H1 (cell line): ENCODE data around the gene ITPKC. TPM values are rescaled to one million over a fixed set of nuclear protein-coding genes. Genes with fewer than 3 reads are reported as not detected.

Experiments
- CTCF ChIA-PET: fragments of 300-600 bp; sonication (Branson Sonifier 250); formaldehyde crosslinking; loops from one replicate; lab custom pipeline; 2021; ENCODE audit not compliant: partially characterized antibody; lab: Charles Lee
- POLR2A ChIA-PET: fragments of 300-600 bp; sonication (Branson Sonifier 250); formaldehyde crosslinking; loops from one replicate; lab custom pipeline; 2021; ENCODE audit warnings: inconsistent platforms; ENCODE audit not compliant: partially characterized antibody; lab: Charles Lee
- DNase-seq, 2 experiments: peaks; one replicate each; pipeline versions ENCODE4 v3.0.0 to v3.0.0-alpha.2; 2010 to 2022; ENCODE audit warnings: low spot score in 2 of 2, low read depth in 1 of 2, mixed read lengths in 1 of 2
- FAIRE-seq: peaks from 2 replicates; lab custom pipeline; 2011; peaks lifted over from hg19 to GRCh38; lab: Jason Lieb, UNC
- H2AFZ ChIP-seq: 2 replicates; pipeline ENCODE4 v1.8.1; 2012; ENCODE audit warnings: low read length, inconsistent platforms
- H2AK5ac ChIP-seq: 2 replicates; pipeline ENCODE4 v1.6.1; 2013; ENCODE audit warnings: low read depth, low read length
- H2BK120ac ChIP-seq: replicated peaks from 2 replicates; pipeline ENCODE3; 2013; ENCODE audit warnings: low read depth, low read length, inconsistent platforms
- H2BK12ac ChIP-seq: 2 replicates; pipeline ENCODE4 v1.6.1; 2013; ENCODE audit warnings: low read depth, low read length
- H2BK15ac ChIP-seq: 2 replicates; pipeline ENCODE4 v1.6.1; 2013; ENCODE audit warnings: low read length
- H2BK20ac ChIP-seq: 2 replicates; pipeline ENCODE4 v1.6.1; 2013; ENCODE audit warnings: low read length
- H2BK5ac ChIP-seq: 2 replicates; pipeline ENCODE4 v1.6.1; 2013; ENCODE audit warnings: low read depth, low read length
- H3K14ac ChIP-seq: 2 replicates; pipeline ENCODE4 v1.6.1; 2013; ENCODE audit warnings: inconsistent platforms; ENCODE audit not compliant: insufficient read length
- H3K18ac ChIP-seq: 2 replicates; pipeline ENCODE4 v1.6.1; 2013; ENCODE audit warnings: low read length; ENCODE audit errors: extremely low read depth
- H3K23ac ChIP-seq: 2 replicates; pipeline ENCODE4 v1.6.1; 2013; ENCODE audit warnings: inconsistent platforms; ENCODE audit not compliant: insufficient read length
- H3K23me2 ChIP-seq: 2 replicates; pipeline ENCODE4 v1.6.1; 2013; ENCODE audit warnings: low read depth, low read length
- H3K27ac ChIP-seq: 2 replicates; pipeline ENCODE4 v1.6.1; 2011; ENCODE audit warnings: low read depth, low read length, inconsistent platforms
- H3K27me3 ChIP-seq, 4 experiments: replicated peaks in 1 of 4; 1 replicate in 1 of 4; 2 replicates in 3 of 4; pipeline versions ENCODE4 v1.6.1 to v1.8.1; 2011 to 2013; ENCODE audit warnings: low read length in 3 of 4, mild to moderate bottlenecking in 3 of 4, inconsistent platforms in 2 of 4, mixed read lengths in 2 of 4, moderate library complexity in 1 of 4; ENCODE audit not compliant: control insufficient read depth in 3 of 4, insufficient read depth in 3 of 4; ENCODE audit errors: extremely low read depth in 1 of 4
- H3K36me3 ChIP-seq, 4 experiments: 2 replicates each; pipeline versions ENCODE4 v1.6.1 to v1.8.1; 2011 to 2013; ENCODE audit warnings: mild to moderate bottlenecking in 4 of 4, low read length in 3 of 4, moderate library complexity in 2 of 4, control low read depth in 1 of 4, inconsistent platforms in 1 of 4; ENCODE audit not compliant: insufficient read depth in 4 of 4, control insufficient read depth in 2 of 4
- H3K4ac ChIP-seq: replicated peaks from 2 replicates; pipeline ENCODE3; 2013; ENCODE audit warnings: low read length, low read depth, mixed read lengths, inconsistent platforms; ENCODE audit not compliant: insufficient read length
- H3K4me1 ChIP-seq, 4 experiments: replicated peaks in 1 of 4; 1 replicate in 1 of 4; 2 replicates in 3 of 4; pipeline versions ENCODE4 v1.6.1 to v1.8.1; 2011 to 2013; ENCODE audit warnings: low read length in 3 of 4, inconsistent platforms in 2 of 4, mixed read lengths in 1 of 4; ENCODE audit not compliant: insufficient read depth in 4 of 4, control insufficient read depth in 3 of 4
- H3K4me2 ChIP-seq, 2 experiments: 2 replicates each; pipeline versions ENCODE4 v1.6.1 to v1.8.1; 2011 to 2013; ENCODE audit warnings: low read depth in 2 of 2, low read length in 2 of 2, control low read depth in 1 of 2, inconsistent platforms in 1 of 2, mild to moderate bottlenecking in 1 of 2; ENCODE audit not compliant: insufficient read depth in 1 of 2
- H3K4me3 ChIP-seq, 4 experiments: fragments of 200-600, 300-600 bp in 1 of 4; sonication (generic), shearing (Covaris generic), sonication (Bioruptor Twin) in 1 of 4; 2 replicates each; pipeline versions ENCODE4 v1.5.1 to v1.8.1; 2011 to 2016; ENCODE audit warnings: low read length in 4 of 4, low read depth in 3 of 4, control low read depth in 2 of 4, inconsistent platforms in 2 of 4, mild to moderate bottlenecking in 2 of 4, mixed read lengths in 1 of 4, moderate library complexity in 1 of 4; ENCODE audit not compliant: insufficient read depth in 2 of 4; ENCODE audit errors: extremely low read depth in 1 of 4
- H3K56ac ChIP-seq: replicated peaks from 2 replicates; pipeline ENCODE3; 2013; ENCODE audit warnings: low read depth, mild to moderate bottlenecking, mixed read lengths, low read length, inconsistent platforms; ENCODE audit not compliant: insufficient read length
- H3K79me1 ChIP-seq: 2 replicates; pipeline ENCODE4 v1.6.1; 2013; ENCODE audit warnings: low read depth, low read length, control low read depth
- H3K79me2 ChIP-seq, 2 experiments: 2 replicates each; pipeline versions ENCODE4 v1.6.1 to v1.8.1; 2012 to 2013; ENCODE audit warnings: low read length in 2 of 2, mild to moderate bottlenecking in 2 of 2, inconsistent platforms in 1 of 2; ENCODE audit not compliant: insufficient read depth in 2 of 2, control insufficient read depth in 1 of 2
- H3K9ac ChIP-seq, 4 experiments: replicated peaks in 1 of 4; 1 replicate in 1 of 4; 2 replicates in 3 of 4; pipeline versions ENCODE4 v1.6.1 to v1.8.1; 2011 to 2013; ENCODE audit warnings: low read depth in 3 of 4, low read length in 3 of 4, control low read depth in 2 of 4, mild to moderate bottlenecking in 2 of 4, moderate library complexity in 2 of 4, inconsistent platforms in 1 of 4; ENCODE audit errors: extremely low read depth in 1 of 4
- H3K9me3 ChIP-seq, 2 experiments: 2 replicates each; pipeline versions ENCODE4 v1.6.1 to v1.8.1; 2012 to 2013; ENCODE audit warnings: mild to moderate bottlenecking in 2 of 2, moderate library complexity in 2 of 2, control low read depth in 1 of 2, inconsistent platforms in 1 of 2, low read depth in 1 of 2, low read length in 1 of 2, mixed read lengths in 1 of 2; ENCODE audit not compliant: insufficient read depth in 2 of 2
- H4K20me1 ChIP-seq, 2 experiments: replicated peaks in 1 of 2; 2 replicates each; pipeline versions ENCODE3 to v1.8.1; 2011 to 2013; ENCODE audit warnings: inconsistent platforms in 2 of 2, low read length in 2 of 2, mild to moderate bottlenecking in 1 of 2; ENCODE audit not compliant: insufficient read depth in 2 of 2, control insufficient read depth in 1 of 2
- H4K5ac ChIP-seq: 2 replicates; pipeline ENCODE4 v1.6.1; 2013; ENCODE audit warnings: low read length, low read depth, mixed read lengths, inconsistent platforms; ENCODE audit not compliant: insufficient read length
- H4K8ac ChIP-seq: 2 replicates; pipeline ENCODE4 v1.8.0; 2013; ENCODE audit warnings: mild to moderate bottlenecking, moderate library complexity, low read length, inconsistent platforms; ENCODE audit not compliant: insufficient read depth; ENCODE audit errors: extremely low read depth
- H4K91ac ChIP-seq: replicated peaks from 2 replicates; pipeline ENCODE3; 2013; ENCODE audit warnings: low read length, mixed read lengths, inconsistent platforms; ENCODE audit not compliant: insufficient read length
- BACH1 ChIP-seq: IDR thresholded peaks from 2 replicates; pipeline ENCODE4 v1.6.1; 2012; ENCODE audit warnings: low read length, improper control_type of control experiment
- RAD21 ChIP-seq, 2 experiments: IDR thresholded peaks in 1 of 2; conservative IDR thresholded peaks in 1 of 2; 2 replicates each; pipeline ENCODE4 v1.6.1; 2011; ENCODE audit warnings: low read depth in 2 of 2, low read length in 2 of 2, improper control_type of control experiment in 1 of 2, inconsistent platforms in 1 of 2, mild to moderate bottlenecking in 1 of 2, moderate library complexity in 1 of 2
- RBBP5 ChIP-seq: IDR thresholded peaks from 2 replicates; pipeline ENCODE4 v1.7.1; 2012; ENCODE audit warnings: low read depth, mild to moderate bottlenecking, inconsistent platforms, low read length, moderate library complexity, borderline replicate concordance
- SIX5 ChIP-seq: IDR thresholded peaks from 2 replicates; pipeline ENCODE4 v1.6.1; 2011; ENCODE audit warnings: mild to moderate bottlenecking, low read depth, low read length
- SUZ12 ChIP-seq: fragments of 200-600 bp; sonication (generic); IDR thresholded peaks from 2 replicates; pipeline ENCODE4 v1.6.1; 2012; ENCODE audit warnings: mild to moderate bottlenecking, inconsistent platforms, low read length, moderate library complexity, mixed read lengths
- WGBS, 2 experiments: shearing (Covaris generic) in 1 of 2; methylation state at CpG; one replicate each; pipeline versions ENCODE4 v1.1.6 to v1.1.7; 2013 to 2015; ENCODE audit warnings: low lambda C conversion rate in 2 of 2, mixed read lengths in 2 of 2, inconsistent platforms in 1 of 2, low coverage in 1 of 2, missing lambda C conversion rate in 1 of 2; ENCODE audit not compliant: insufficient replicate concordance in 2 of 2, insufficient coverage in 1 of 2, insufficient read length in 1 of 2; ENCODE audit errors: extremely low coverage in 1 of 2, missing lambda C conversion rate in 1 of 2; 5-methylcytosine and 5-hydroxymethylcytosine counted together
- polyA plus RNA-seq, 7 experiments: library from polyadenylated mRNA; depleted of rRNA in 3 of 7; stranded (reverse) in 5 of 7; unstranded in 2 of 7; fragments of >200 nt in 5 of 7; fragments of 200-250 nt in 2 of 7; gene quantifications; 1 replicate in 5 of 7; 2 replicates in 1 of 7; 4 replicates in 1 of 7; pipeline versions ENCODE4 v1.2.1 to v1.2.3, GENCODE V29; 2011 to 2013; ENCODE audit warnings: missing spikeins in 2 of 7, mixed read lengths in 2 of 7
- total RNA-seq: library from RNA; stranded (reverse); fragmentation: NEBNext Ultra II Directional; extraction: Animal tissue kit (Norgen Biotek cat#: 25700); gene quantifications from 2 replicates; pipeline ENCODE4 v1.2.1, GENCODE V29; 2021

Gene ITPKC
- total and polyA plus RNA-seq, 2 of the 8 experiments (the other 6 are each of a cell fraction or from before 2014, with no cell fraction given), result 5.2 to 8.9 TPM

- H3K9ac ChIP-seq, result no peak overlapping the region
- H2BK12ac ChIP-seq, result no peak overlapping the region
- H3K79me2 ChIP-seq, result peaks cover 0 to 15% of the 10 kb centered on the region in 2 experiments; a peak in 3 of 4 replicates
- H2BK20ac ChIP-seq, result no peak overlapping the region
- H4K5ac ChIP-seq, result no peak overlapping the region
- no peak overlapping the region for H3K4me2 ChIP-seq
- no peak overlapping the region for H2BK15ac ChIP-seq
- no peak overlapping the region for H2BK120ac ChIP-seq
- WGBS, 2 experiments, result 90% methylated on average over 8 of the region's 32 CpGs; no CpG with 5 or more reads in 1 of the 2 experiments
- peaks cover 6 to 23% of the 10 kb centered on the region in 2 experiments for H4K20me1 ChIP-seq
- no peak overlapping the region for H3K4ac ChIP-seq
- no peak overlapping the region for H3K27ac ChIP-seq
- peaks cover 6% of the 10 kb centered on the region for H3K23me2 ChIP-seq
- FAIRE-seq (no peak), DNase-seq (no peak)
- CTCF ChIA-PET, result interaction anchor here (0.9 kb wide), 1 partner anchor 10 kb away, joined by 4 read pairs; no protein-coding TSS in a partner anchor
- no peaks in the 10 kb centered on the region for H3K9me3 ChIP-seq
- H3K18ac ChIP-seq, result no peak overlapping the region
- no peaks in the 10 kb centered on the region for H3K27me3 ChIP-seq
- H4K91ac ChIP-seq, result no peak overlapping the region
- H3K79me1 ChIP-seq, result peaks cover 12% of the 10 kb centered on the region
- H3K56ac ChIP-seq, result no peak overlapping the region
- POLR2A ChIA-PET, result interaction anchor here (0.6 to 1.0 kb wide), 3 partner anchors 15 to 66 kb away, joined by 3 to 4 read pairs (median 3); partner anchors contain the start of gene ACTMAP
- peaks cover 4 to 36% (median 14%) of the 10 kb centered on the region in 4 experiments for H3K36me3 ChIP-seq
- H4K8ac ChIP-seq, result 0 out of 2 replicates have a peak overlapping the region, but pooled peaks have one; percentile 3
- H3K4me1 ChIP-seq, result peaks cover 0 to 5% (median under 1%) of the 10 kb centered on the region in 4 experiments; a peak in 5 of 7 replicates
- no peak for TF ChIP-seq RBBP5
- TF ChIP-seq BACH1, result no peak
- TF ChIP-seq RAD21 (IDR thresholded peaks at IDR 0.05 in 1 of 2, conservative IDR thresholded peaks at IDR 0.05 in 1 of 2; ENCODE audit: low read depth in 2 of 2, low read length in 2 of 2), result no peak
- no peak for TF ChIP-seq SIX5
- no peak for TF ChIP-seq SUZ12
- H3K14ac ChIP-seq, result no peak overlapping the region
- no peak overlapping the region for H2BK5ac ChIP-seq
- no peak overlapping the region for H3K4me3 ChIP-seq
- H2AK5ac ChIP-seq, result no peak overlapping the region
- no peak overlapping the region for H2AFZ ChIP-seq
- no peak overlapping the region for H3K23ac ChIP-seq
Observed at GRCh38 chr19:40684280-40684679, 32.6 kb upstream of the ITPKC start.
